Fibroblast of lung (primary cell): ENCODE data around the gene TRAF3. TPM values are rescaled to one million over a fixed set of nuclear protein-coding genes. Genes with fewer than 3 reads are reported as not detected.

ENCODE experiments used
- DNase-seq, 2 donors: peaks; one replicate each; pipeline versions ENCODE4 v3.0.0 to v3.0.0-alpha.2; 2010; ENCODE audit warnings: low read depth in 2 of 2
- H2AFZ ChIP-seq: 2 replicates; pipeline ENCODE4 v1.5.1; 2012; ENCODE audit warnings: low read length, control low read depth, inconsistent platforms
- H3K27ac ChIP-seq: 2 replicates; pipeline ENCODE4 v1.5.1; 2011; ENCODE audit warnings: low read length, control low read depth; ENCODE audit not compliant: insufficient read depth
- H3K27me3 ChIP-seq: 2 replicates; pipeline ENCODE4 v1.5.1; 2011; ENCODE audit warnings: mild to moderate bottlenecking, low read length; ENCODE audit not compliant: control insufficient read depth, insufficient read depth
- H3K36me3 ChIP-seq: 2 replicates; pipeline ENCODE4 v1.5.1; 2011; ENCODE audit warnings: low read length; ENCODE audit not compliant: control insufficient read depth, insufficient read depth
- H3K4me1 ChIP-seq: 2 replicates; pipeline ENCODE4 v1.5.1; 2011; ENCODE audit warnings: low read length; ENCODE audit not compliant: control insufficient read depth, insufficient read depth; ENCODE audit errors: extremely low read depth
- H3K4me2 ChIP-seq: 2 replicates; pipeline ENCODE4 v1.5.1; 2011; ENCODE audit warnings: low read length, control low read depth; ENCODE audit not compliant: insufficient read depth; ENCODE audit errors: extremely low read depth
- H3K4me3 ChIP-seq, 4 experiments: fragments of 200-600 bp in 1 of 4; sonication (generic) in 1 of 4; replicated peaks in 1 of 4; 2 replicates each; pipeline ENCODE4 v1.5.1; 2011 to 2016; ENCODE audit warnings: low read length in 4 of 4, low read depth in 3 of 4, mild to moderate bottlenecking in 3 of 4, control low read depth in 2 of 4, inconsistent platforms in 1 of 4, mixed read lengths in 1 of 4; ENCODE audit not compliant: insufficient read depth in 1 of 4; ENCODE audit errors: control extremely low read depth in 1 of 4
- H3K79me2 ChIP-seq: 2 replicates; pipeline ENCODE4 v1.5.1; 2012; ENCODE audit warnings: mild to moderate bottlenecking, low read length, inconsistent platforms; ENCODE audit not compliant: control insufficient read depth, insufficient read depth
- H3K9ac ChIP-seq: 2 replicates; pipeline ENCODE4 v1.5.1; 2011; ENCODE audit warnings: mild to moderate bottlenecking, low read length, control low read depth; ENCODE audit not compliant: insufficient read depth
- H3K9me3 ChIP-seq: 2 replicates; pipeline ENCODE4 v1.5.1; 2012; ENCODE audit warnings: low read depth, low read length; ENCODE audit not compliant: control insufficient read depth, insufficient read depth
- H4K20me1 ChIP-seq: 2 replicates; pipeline ENCODE4 v1.5.1; 2011; ENCODE audit warnings: low read length; ENCODE audit not compliant: control insufficient read depth, insufficient read depth; ENCODE audit errors: extremely low read depth
- CTCF ChIP-seq, 2 donors: IDR thresholded peaks in 1 of 2; conservative IDR thresholded peaks in 1 of 2; 1 replicate in 1 of 2; 2 replicates in 1 of 2; pipeline ENCODE4 v1.5.1; 2011 to 2012; ENCODE audit warnings: low read length in 2 of 2, control low read depth in 1 of 2, inconsistent platforms in 1 of 2, low read depth in 1 of 2, mild to moderate bottlenecking in 1 of 2
- EZH2 ChIP-seq: IDR thresholded peaks from 2 replicates; pipeline ENCODE4 v1.5.1; 2012; ENCODE audit warnings: low read length, control low read depth, mild to moderate bottlenecking; ENCODE audit errors: missing control alignments
- polyA plus RNA-seq, 2 donors: library from polyadenylated mRNA; depleted of rRNA in 1 of 2; stranded (reverse) in 1 of 2; unstranded in 1 of 2; fragments of >200 nt; gene quantifications; 2 replicates each; pipeline ENCODE4 v1.2.1, GENCODE V29; 2011 to 2012; ENCODE audit warnings: missing spikeins in 1 of 2
- total RNA-seq: library from RNA; depleted of rRNA; stranded (reverse); fragments of >200 nt; gene quantifications from 2 replicates; pipeline ENCODE4 v1.2.1, GENCODE V29; 2014

Gene TRAF3
- total and polyA plus RNA-seq, 2 donors (not counting 1 experiment from before 2014, with no cell fraction given), result 12.1 to 14.4 TPM

GRCh38 chr14:102941419-102942011, 164.3 kb downstream of the TRAF3 start:
- DNase-seq, result no peak
- H3K36me3 ChIP-seq, result peaks cover 47% of the 10 kb centered on the region

GRCh38 chr14:102942069-102942468, 164.8 kb downstream of the TRAF3 start:
- TF ChIP-seq CTCF (conservative IDR thresholded peaks at IDR 0.05 in 1 of 2, IDR thresholded peaks at IDR 0.05 in 1 of 2; ENCODE audit: low read depth in 1 of 2, low read length in 2 of 2), result no peak
- no peak for TF ChIP-seq EZH2

More at GRCh38 chr14:102941419-102942011, 164.3 kb downstream of the TRAF3 start:
- Histone ChIP-seq H2AFZ (no peak overlapping the region), H3K27ac (no peak overlapping the region), H3K4me3 (no peak overlapping the region), H3K4me2 (no peak overlapping the region), H4K20me1 (no peaks in the 10 kb centered on the region), H3K9ac (no peak overlapping the region), H3K4me1 (no peaks in the 10 kb centered on the region), H3K79me2 (no peaks in the 10 kb centered on the region), H3K27me3 (no peaks in the 10 kb centered on the region), H3K9me3 (no peaks in the 10 kb centered on the region)
- TF ChIP-seq CTCF (conservative IDR thresholded peaks at IDR 0.05 in 1 of 2, IDR thresholded peaks at IDR 0.05 in 1 of 2; ENCODE audit: low read depth in 1 of 2, low read length in 2 of 2) (no peak), EZH2 (no peak)

GRCh38 chr14:102943454-102943853, 166.2 kb downstream of the TRAF3 start:
- Histone ChIP-seq H2AFZ (no peak overlapping the region), H3K4me1 (no peaks in the 10 kb centered on the region), H3K27me3 (no peaks in the 10 kb centered on the region), H3K79me2 (no peaks in the 10 kb centered on the region), H3K36me3 (peaks cover 45% of the 10 kb centered on the region), H3K4me3 (no peak overlapping the region), H3K4me2 (no peak overlapping the region), H3K9ac (no peak overlapping the region), H4K20me1 (no peaks in the 10 kb centered on the region), H3K9me3 (no peaks in the 10 kb centered on the region), H3K27ac (no peak overlapping the region)
- no peak for DNase-seq
- TF ChIP-seq EZH2, result no peak
- TF ChIP-seq CTCF (conservative IDR thresholded peaks at IDR 0.05 in 1 of 2, IDR thresholded peaks at IDR 0.05 in 1 of 2; ENCODE audit: low read depth in 1 of 2, low read length in 2 of 2), result no peak

More at GRCh38 chr14:102942069-102942468, 164.8 kb downstream of the TRAF3 start:
- Histone ChIP-seq H3K36me3 (peaks cover 51% of the 10 kb centered on the region), H3K27ac (no peak overlapping the region), H2AFZ (no peak overlapping the region), H3K4me2 (no peak overlapping the region), H3K9ac (no peak overlapping the region), H3K4me1 (no peaks in the 10 kb centered on the region), H3K9me3 (no peaks in the 10 kb centered on the region), H3K4me3 (no peak overlapping the region), H4K20me1 (no peaks in the 10 kb centered on the region), H3K27me3 (no peaks in the 10 kb centered on the region), H3K79me2 (no peaks in the 10 kb centered on the region)
- DNase-seq, result no peak
